HCT116 (cell line): ENCODE measurements around the gene DBN1. TPM values are rescaled to one million over a fixed set of nuclear protein-coding genes. Genes with fewer than 3 reads are reported as not detected.
"Not testable (repeated sequence)": the region's sequence is repeated elsewhere in the genome, so short reads cannot be mapped to it uniquely, and the experiment has no call there.

Source experiments
- ATAC-seq: fragments of 200-7000 bp; cut with Tn5 transposase; 2 replicates; pipeline ENCODE4 v1.9.1; 2020; ENCODE audit warnings: mild to moderate bottlenecking, moderate library complexity
- BruUV-seq: library from RNA; stranded (reverse); fragments of 400-500 nt; replicated peaks from 2 replicates; lab custom pipeline; 2021; lab: Mats Ljungman, UMichigan
- CTCF ChIA-PET: fragments of 300-600 bp; sonication (Branson Sonifier 250); formaldehyde crosslinking; loops from one replicate; lab custom pipeline; 2021; ENCODE audit warnings: antibody characterized with exemption; lab: Charles Lee
- POLR2A ChIA-PET: fragments of 300-600, 350-600 bp; sonication (Branson Sonifier 250); formaldehyde crosslinking; loops from one replicate; lab custom pipeline; 2021; ENCODE audit warnings: antibody characterized with exemption; lab: Charles Lee
- RAD21 ChIA-PET, 2 experiments: fragments of 300-600 bp; sonication (Branson Sonifier 250); formaldehyde crosslinking; loops; one replicate each; lab custom pipeline; 2023; ENCODE audit warnings: low total read pairs in 2 of 2; ENCODE audit not compliant: uncharacterized antibody in 2 of 2, unreplicated experiment in 2 of 2, low non-redundant PET in 1 of 2; lab: Charles Lee
- DNase-seq: peaks from one replicate; pipeline ENCODE4 v3.0.0-alpha.2; 2010; ENCODE audit warnings: low read depth, low spot score
- H2AFZ ChIP-seq: fragments of 200-600 bp; shearing (Covaris generic), sonication (generic); 2 replicates; pipeline ENCODE4 v1.6.1; 2017; ENCODE audit warnings: low read depth, mixed run types, mixed read lengths, antibody characterized with exemption, low read length; ENCODE audit not compliant: poor library complexity, severe bottlenecking
- H3K27ac ChIP-seq: 2 replicates; pipeline ENCODE4 v1.5.1; 2012; ENCODE audit warnings: low read depth, low read length
- H3K27me3 ChIP-seq: fragments of 200-600 bp; sonication (generic); 2 replicates; pipeline ENCODE4 v1.6.1; 2016; ENCODE audit warnings: mixed run types, low read length, mixed read lengths; ENCODE audit not compliant: insufficient read depth
- H3K36me3 ChIP-seq, 2 experiments: fragments of 200-500 bp in 1 of 2; fragments of 200-600 bp in 1 of 2; sonication (Bioruptor generic) in 1 of 2; sonication (generic) in 1 of 2; 2 replicates each; pipeline versions ENCODE4 v1.5.1 to v1.6.1; 2014 to 2016; ENCODE audit warnings: low read length in 2 of 2, inconsistent platforms in 1 of 2, mixed read lengths in 1 of 2, mixed run types in 1 of 2; ENCODE audit not compliant: insufficient read depth in 2 of 2, control insufficient read depth in 1 of 2
- H3K4me1 ChIP-seq, 2 experiments: fragments of 200-600 bp in 1 of 2; sonication (generic) in 1 of 2; 2 replicates each; pipeline versions ENCODE4 v1.5.1 to v1.6.1; 2012 to 2017; ENCODE audit warnings: low read length in 2 of 2, inconsistent platforms in 1 of 2, mild to moderate bottlenecking in 1 of 2, mixed read lengths in 1 of 2, mixed run types in 1 of 2, moderate library complexity in 1 of 2; ENCODE audit not compliant: insufficient read depth in 2 of 2, control insufficient read depth in 1 of 2
- H3K4me2 ChIP-seq: fragments of 200-600 bp; sonication (generic); 2 replicates; pipeline ENCODE4 v1.6.1; 2017; ENCODE audit warnings: mixed run types, low read length, mixed read lengths
- H3K4me3 ChIP-seq, 2 experiments: fragments of 200-600 bp in 1 of 2; sonication (generic) in 1 of 2; replicated peaks in 1 of 2; 2 replicates each; pipeline ENCODE4 v1.5.1; 2011 to 2016; ENCODE audit warnings: low read length in 2 of 2, control low read depth in 1 of 2, low read depth in 1 of 2, mild to moderate bottlenecking in 1 of 2, mixed read lengths in 1 of 2, mixed run types in 1 of 2
- H3K79me2 ChIP-seq: fragments of 200-600 bp; sonication (generic); 2 replicates; pipeline ENCODE4 v1.6.1; 2017; ENCODE audit warnings: mild to moderate bottlenecking, mixed run types, low read length, moderate library complexity, mixed read lengths; ENCODE audit not compliant: insufficient read depth
- H3K9ac ChIP-seq: fragments of 200-600 bp; sonication (generic); 2 replicates; pipeline ENCODE4 v1.6.1; 2016; ENCODE audit warnings: low read length, mixed read lengths
- H3K9me2 ChIP-seq: fragments of 200-600 bp; sonication (generic), shearing (Covaris generic); 2 replicates; pipeline ENCODE4 v1.6.1; 2017; ENCODE audit warnings: mixed run types, mild to moderate bottlenecking, moderate library complexity; ENCODE audit not compliant: insufficient read depth
- H3K9me3 ChIP-seq, 2 experiments: fragments of 200-500 bp in 1 of 2; fragments of 200-600 bp in 1 of 2; sonication (Bioruptor generic) in 1 of 2; sonication (generic) in 1 of 2; 2 replicates each; pipeline ENCODE4 v1.6.1; 2014 to 2017; ENCODE audit warnings: low read length in 2 of 2, mixed read lengths in 2 of 2, inconsistent platforms in 1 of 2, low read depth in 1 of 2, mild to moderate bottlenecking in 1 of 2, mixed run types in 1 of 2, moderate library complexity in 1 of 2; ENCODE audit not compliant: control insufficient read depth in 1 of 2, insufficient read depth in 1 of 2
- H4K20me1 ChIP-seq: fragments of 200-600 bp; sonication (generic), shearing (Covaris generic); 2 replicates; pipeline ENCODE4 v1.6.1; 2017; ENCODE audit warnings: mixed run types, mild to moderate bottlenecking, moderate library complexity; ENCODE audit not compliant: insufficient read depth
- POLR2A ChIP-seq: IDR thresholded peaks from 2 replicates; pipeline ENCODE4 v1.7.0; 2011; ENCODE audit warnings: borderline replicate concordance; ENCODE audit not compliant: insufficient read depth, insufficient read length; ENCODE audit errors: extremely low read depth
- SRF ChIP-seq: IDR thresholded peaks from 2 replicates; pipeline ENCODE4 v1.6.1; 2012; ENCODE audit warnings: low read depth
- TCF7L2 ChIP-seq: IDR thresholded peaks from 2 replicates; pipeline ENCODE4 v1.7.0; 2011; ENCODE audit warnings: borderline replicate concordance, inconsistent platforms; ENCODE audit not compliant: insufficient read depth, insufficient read length; ENCODE audit errors: extremely low read depth
- YY1 ChIP-seq: IDR thresholded peaks from 2 replicates; pipeline ENCODE4 v1.6.1; 2011; ENCODE audit warnings: low read length, low read depth, moderate library complexity, mild to moderate bottlenecking; ENCODE audit not compliant: insufficient replicate concordance; ENCODE audit errors: extremely low read depth
- intact Hi-C: fragments of 100-400 bp; cut with micrococcal nuclease; formaldehyde crosslinking; loops from 2 replicates; pipeline ENCODE4 v1.10.0; 2022
- total RNA-seq: library from RNA; stranded (reverse); gene quantifications from one replicate; pipeline ENCODE4 v1.2.1, GENCODE V29; 2021; ENCODE audit not compliant: unreplicated experiment
- TF ChIP-seq, protein P1 (sequence below): IDR thresholded peaks from 2 replicates; pipeline ENCODE4 v1.6.1; 2012; ENCODE audit warnings: low read depth
- TF ChIP-seq, protein P2 (sequence below): IDR thresholded peaks from 2 replicates; pipeline ENCODE4 v1.6.1; 2012
- TF ChIP-seq, protein P3 (sequence below): IDR thresholded peaks from 2 replicates; pipeline ENCODE4 v1.6.1; 2011; ENCODE audit warnings: mild to moderate bottlenecking, low read length, moderate library complexity; ENCODE audit not compliant: insufficient replicate concordance; ENCODE audit errors: extremely low read depth

The DBN1 gene
- total RNA-seq, 1 experiment from 2014 or later = 144 TPM

DNA sequence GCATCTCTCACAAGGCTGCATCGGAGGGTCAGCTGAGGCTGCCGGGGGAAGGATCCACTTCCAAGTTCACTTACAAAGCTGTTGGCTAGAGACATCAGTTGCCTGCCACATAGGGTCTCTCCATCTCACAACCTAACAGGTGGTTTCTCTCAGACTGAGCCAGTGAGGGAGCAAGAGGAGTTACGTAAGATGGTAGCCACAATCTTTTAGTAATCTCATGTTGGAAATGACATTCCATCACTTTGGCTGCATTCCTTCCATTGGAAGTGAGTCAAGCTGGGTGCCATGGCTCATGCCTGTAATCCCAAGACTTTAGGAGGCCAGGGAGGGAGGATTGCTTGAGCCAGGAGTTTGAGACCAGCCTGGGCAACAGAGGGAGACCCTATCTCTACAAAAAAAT is 54.4 kb downstream of the DBN1 start:
- Histone ChIP-seq H3K4me2 (no peak overlapping the region), H3K27me3 (no peaks in the 10 kb centered on the region), H3K9me2 (no peaks in the 10 kb centered on the region), H3K79me2 (no peaks in the 10 kb centered on the region), H4K20me1 (no peaks in the 10 kb centered on the region), H3K36me3 (no peaks in the 10 kb centered on the region), H2AFZ (no peak overlapping the region), H3K4me1 (no peaks in the 10 kb centered on the region; a peak in 1 of 4 replicates), H3K27ac (no peak overlapping the region), H3K9ac (no peak overlapping the region), H3K9me3 (no peaks in the 10 kb centered on the region)
- BruUV-seq = no TSS peak
- no peak for ATAC-seq
- intact Hi-C loops = no loop called here
- ChIA-PET POLR2A (no interaction called here), CTCF (interaction anchor here (1.3 kb wide), 1 partner anchor 15 kb away, joined by 6 read pairs; no protein-coding TSS in a partner anchor), RAD21 (no interaction called here)
- no peak for TF ChIP-seq TCF7L2
- TF ChIP-seq, protein P1, sequence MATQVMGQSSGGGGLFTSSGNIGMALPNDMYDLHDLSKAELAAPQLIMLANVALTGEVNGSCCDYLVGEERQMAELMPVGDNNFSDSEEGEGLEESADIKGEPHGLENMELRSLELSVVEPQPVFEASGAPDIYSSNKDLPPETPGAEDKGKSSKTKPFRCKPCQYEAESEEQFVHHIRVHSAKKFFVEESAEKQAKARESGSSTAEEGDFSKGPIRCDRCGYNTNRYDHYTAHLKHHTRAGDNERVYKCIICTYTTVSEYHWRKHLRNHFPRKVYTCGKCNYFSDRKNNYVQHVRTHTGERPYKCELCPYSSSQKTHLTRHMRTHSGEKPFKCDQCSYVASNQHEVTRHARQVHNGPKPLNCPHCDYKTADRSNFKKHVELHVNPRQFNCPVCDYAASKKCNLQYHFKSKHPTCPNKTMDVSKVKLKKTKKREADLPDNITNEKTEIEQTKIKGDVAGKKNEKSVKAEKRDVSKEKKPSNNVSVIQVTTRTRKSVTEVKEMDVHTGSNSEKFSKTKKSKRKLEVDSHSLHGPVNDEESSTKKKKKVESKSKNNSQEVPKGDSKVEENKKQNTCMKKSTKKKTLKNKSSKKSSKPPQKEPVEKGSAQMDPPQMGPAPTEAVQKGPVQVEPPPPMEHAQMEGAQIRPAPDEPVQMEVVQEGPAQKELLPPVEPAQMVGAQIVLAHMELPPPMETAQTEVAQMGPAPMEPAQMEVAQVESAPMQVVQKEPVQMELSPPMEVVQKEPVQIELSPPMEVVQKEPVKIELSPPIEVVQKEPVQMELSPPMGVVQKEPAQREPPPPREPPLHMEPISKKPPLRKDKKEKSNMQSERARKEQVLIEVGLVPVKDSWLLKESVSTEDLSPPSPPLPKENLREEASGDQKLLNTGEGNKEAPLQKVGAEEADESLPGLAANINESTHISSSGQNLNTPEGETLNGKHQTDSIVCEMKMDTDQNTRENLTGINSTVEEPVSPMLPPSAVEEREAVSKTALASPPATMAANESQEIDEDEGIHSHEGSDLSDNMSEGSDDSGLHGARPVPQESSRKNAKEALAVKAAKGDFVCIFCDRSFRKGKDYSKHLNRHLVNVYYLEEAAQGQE = no peak
- no peak for TF ChIP-seq SRF
- TF ChIP-seq, protein P2, sequence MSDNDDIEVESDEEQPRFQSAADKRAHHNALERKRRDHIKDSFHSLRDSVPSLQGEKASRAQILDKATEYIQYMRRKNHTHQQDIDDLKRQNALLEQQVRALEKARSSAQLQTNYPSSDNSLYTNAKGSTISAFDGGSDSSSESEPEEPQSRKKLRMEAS = no peak
- TF ChIP-seq POLR2A = no peak
- TF ChIP-seq, protein P3, sequence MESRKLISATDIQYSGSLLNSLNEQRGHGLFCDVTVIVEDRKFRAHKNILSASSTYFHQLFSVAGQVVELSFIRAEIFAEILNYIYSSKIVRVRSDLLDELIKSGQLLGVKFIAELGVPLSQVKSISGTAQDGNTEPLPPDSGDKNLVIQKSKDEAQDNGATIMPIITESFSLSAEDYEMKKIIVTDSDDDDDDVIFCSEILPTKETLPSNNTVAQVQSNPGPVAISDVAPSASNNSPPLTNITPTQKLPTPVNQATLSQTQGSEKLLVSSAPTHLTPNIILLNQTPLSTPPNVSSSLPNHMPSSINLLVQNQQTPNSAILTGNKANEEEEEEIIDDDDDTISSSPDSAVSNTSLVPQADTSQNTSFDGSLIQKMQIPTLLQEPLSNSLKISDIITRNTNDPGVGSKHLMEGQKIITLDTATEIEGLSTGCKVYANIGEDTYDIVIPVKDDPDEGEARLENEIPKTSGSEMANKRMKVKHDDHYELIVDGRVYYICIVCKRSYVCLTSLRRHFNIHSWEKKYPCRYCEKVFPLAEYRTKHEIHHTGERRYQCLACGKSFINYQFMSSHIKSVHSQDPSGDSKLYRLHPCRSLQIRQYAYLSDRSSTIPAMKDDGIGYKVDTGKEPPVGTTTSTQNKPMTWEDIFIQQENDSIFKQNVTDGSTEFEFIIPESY = no peak
- TF ChIP-seq YY1 = no peak
- TF ChIP-seq, all 23 proteins: peak for 0
- H3K4me3 ChIP-seq = no peak overlapping the region
- DNase-seq = no peak

DNA sequence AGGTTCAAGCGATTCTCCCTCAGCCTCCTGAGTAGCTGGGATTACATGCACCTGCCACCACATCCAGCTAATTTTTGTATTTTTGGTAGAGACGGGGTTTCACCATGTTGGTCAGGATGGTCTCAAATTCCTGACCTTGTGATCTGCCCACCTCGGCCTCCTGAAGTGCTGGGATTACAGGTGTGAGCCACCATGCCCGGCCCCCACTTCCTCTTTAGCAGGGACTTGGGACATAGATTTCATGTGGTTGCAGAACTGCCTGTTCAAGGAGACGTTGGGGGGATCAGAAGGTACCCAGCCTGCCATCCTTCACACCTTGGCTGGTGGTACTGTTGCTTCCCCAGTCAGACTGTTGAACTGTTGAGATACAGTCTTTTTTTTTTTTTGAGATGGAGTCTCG is 56.4 kb downstream of the DBN1 start:
- H2AFZ ChIP-seq, H3K79me2 ChIP-seq, DNase-seq, ATAC-seq, H3K27me3 ChIP-seq, H3K4me3 ChIP-seq, H3K9ac ChIP-seq, H4K20me1 ChIP-seq, H3K9me2 ChIP-seq, BruUV-seq, H3K4me1 ChIP-seq, H3K9me3 ChIP-seq, intact Hi-C loops, H3K4me2 ChIP-seq, H3K36me3 ChIP-seq, H3K27ac ChIP-seq: not testable (repeated sequence)
- POLR2A ChIA-PET = interaction anchor here (1.4 kb wide), 1 partner anchor 9 kb away, joined by 6 read pairs; the partner anchor contains the start of gene GRK6
- RAD21 ChIA-PET = interaction anchor here in 1 of 2 experiments (0.5 kb wide), 1 partner anchor 9 kb away, joined by 3 read pairs; the partner anchor contains the start of gene GRK6
- CTCF ChIA-PET = interaction anchor here (3.7 kb wide), 1 partner anchor 13 kb away, joined by 9 read pairs; no protein-coding TSS in a partner anchor
